HFF-Myc (cell line): ENCODE results near the gene C1QTNF6.

Source experiments
- DNase-seq: peaks from one replicate; pipeline ENCODE4 v3.0.0-alpha.2; 2011; ENCODE audit warnings: low read depth; ENCODE audit errors: extremely low read depth
- H3K4me3 ChIP-seq: replicated peaks from 2 replicates; pipeline ENCODE4 v1.5.1; 2011; ENCODE audit warnings: low read depth, mild to moderate bottlenecking, control low read depth, low read length
- TF ChIP-seq, protein P1 (sequence below): IDR thresholded peaks from 2 replicates; pipeline ENCODE4 v1.5.1; 2012; ENCODE audit warnings: mild to moderate bottlenecking, low read depth, low read length, control low read depth; ENCODE audit errors: missing control alignments

The C1QTNF6 gene

DNA sequence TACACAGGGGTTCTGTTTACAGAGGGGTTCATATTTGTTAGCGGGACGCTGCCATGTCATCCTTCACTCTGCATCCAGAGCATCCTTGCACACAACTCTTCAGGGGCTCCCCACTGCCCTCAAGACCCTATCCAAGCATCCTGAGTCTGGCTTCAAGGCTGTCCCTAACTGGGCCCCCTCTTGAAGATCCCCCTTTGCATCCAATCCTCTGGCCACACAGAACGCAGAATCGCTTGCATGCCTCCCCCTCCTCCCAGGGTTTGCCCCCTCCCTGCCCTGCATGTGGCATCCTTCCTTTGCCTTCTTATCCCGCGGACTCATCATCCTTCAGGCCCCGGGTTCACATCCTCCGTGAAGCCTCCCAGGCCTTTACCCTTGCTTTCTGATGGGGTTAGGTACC, 18.6 kb downstream of the C1QTNF6 start:
- no peak overlapping the region for H3K4me3 ChIP-seq
- no peak for DNase-seq
- TF ChIP-seq, protein P1, sequence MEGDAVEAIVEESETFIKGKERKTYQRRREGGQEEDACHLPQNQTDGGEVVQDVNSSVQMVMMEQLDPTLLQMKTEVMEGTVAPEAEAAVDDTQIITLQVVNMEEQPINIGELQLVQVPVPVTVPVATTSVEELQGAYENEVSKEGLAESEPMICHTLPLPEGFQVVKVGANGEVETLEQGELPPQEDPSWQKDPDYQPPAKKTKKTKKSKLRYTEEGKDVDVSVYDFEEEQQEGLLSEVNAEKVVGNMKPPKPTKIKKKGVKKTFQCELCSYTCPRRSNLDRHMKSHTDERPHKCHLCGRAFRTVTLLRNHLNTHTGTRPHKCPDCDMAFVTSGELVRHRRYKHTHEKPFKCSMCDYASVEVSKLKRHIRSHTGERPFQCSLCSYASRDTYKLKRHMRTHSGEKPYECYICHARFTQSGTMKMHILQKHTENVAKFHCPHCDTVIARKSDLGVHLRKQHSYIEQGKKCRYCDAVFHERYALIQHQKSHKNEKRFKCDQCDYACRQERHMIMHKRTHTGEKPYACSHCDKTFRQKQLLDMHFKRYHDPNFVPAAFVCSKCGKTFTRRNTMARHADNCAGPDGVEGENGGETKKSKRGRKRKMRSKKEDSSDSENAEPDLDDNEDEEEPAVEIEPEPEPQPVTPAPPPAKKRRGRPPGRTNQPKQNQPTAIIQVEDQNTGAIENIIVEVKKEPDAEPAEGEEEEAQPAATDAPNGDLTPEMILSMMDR, result no peak

DNA sequence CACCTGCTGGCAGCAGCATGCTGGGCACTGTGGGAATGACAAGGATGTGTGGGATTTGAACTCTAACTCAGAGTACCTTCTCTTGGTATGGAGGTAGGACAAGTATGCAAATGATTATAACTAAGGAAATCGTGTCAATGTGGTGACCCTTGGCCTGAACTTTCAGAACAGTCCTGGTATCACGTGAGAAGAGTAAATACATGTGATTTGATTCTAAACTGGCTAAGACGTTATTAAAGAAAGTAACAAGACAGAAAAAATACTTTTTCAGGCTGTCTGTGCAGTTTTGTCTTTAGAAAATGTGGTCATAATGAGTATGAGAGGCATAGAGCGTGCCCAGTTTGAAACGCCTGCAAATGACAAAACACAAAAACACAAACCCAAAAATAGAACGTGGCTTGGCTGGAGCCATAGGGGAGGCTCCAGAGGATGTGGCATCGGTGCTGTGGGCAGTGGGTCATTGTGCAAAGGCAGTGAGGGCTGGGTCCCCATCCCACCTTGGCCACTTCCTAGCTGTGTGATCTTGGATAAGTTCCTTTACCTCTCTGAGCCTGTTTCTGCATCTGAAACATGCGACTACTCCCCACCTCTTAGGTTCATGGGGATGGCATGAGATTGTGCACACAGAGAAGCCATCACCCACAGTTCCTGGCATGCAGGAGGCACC, 19.9 kb downstream of the C1QTNF6 start:
- no peak overlapping the region for H3K4me3 ChIP-seq
- TF ChIP-seq, protein P1, result no peak
- DNase-seq, result no peak

DNA sequence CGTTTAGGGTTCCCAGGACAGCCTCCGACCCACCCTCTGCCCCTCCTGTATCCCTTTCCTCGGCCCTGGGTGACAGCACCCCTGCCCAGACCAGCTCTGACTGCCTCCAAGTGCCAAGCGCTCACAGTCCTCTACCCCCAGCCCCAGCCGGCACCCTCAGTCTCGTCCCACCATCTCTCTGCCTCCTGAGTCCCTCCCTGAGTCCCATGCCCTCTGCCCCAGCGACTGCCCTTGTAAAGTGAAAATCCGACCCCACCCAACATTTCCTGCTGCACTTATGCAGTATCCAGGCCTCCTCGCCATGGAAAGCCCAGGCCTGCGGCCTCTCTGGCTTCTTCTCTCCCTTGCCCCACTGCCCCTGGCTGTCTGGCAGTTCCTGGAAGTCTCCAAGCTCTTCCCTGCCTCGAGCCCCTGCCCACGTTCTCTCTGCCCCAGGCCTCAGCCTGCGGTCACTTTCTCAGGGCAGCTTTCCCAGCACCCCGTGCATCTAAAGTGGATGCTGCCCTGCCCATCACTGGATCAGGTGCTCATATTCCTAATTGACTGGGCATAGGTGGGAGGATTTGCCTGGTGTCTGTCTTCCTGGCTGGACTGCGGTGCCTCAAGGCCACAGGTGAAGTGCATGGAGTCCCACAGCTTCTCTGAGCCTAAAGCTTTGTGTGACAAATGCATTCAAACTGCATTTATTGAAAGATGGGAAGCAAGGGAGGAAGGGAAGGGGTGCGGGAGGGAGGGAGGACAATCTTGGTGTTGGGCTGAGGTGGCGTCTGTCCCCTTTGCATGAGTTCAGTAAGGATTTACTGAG, 20.7 kb downstream of the C1QTNF6 start:
- no peak overlapping the region for H3K4me3 ChIP-seq
- DNase-seq, result no peak
- TF ChIP-seq, protein P1, result no peak

DNA sequence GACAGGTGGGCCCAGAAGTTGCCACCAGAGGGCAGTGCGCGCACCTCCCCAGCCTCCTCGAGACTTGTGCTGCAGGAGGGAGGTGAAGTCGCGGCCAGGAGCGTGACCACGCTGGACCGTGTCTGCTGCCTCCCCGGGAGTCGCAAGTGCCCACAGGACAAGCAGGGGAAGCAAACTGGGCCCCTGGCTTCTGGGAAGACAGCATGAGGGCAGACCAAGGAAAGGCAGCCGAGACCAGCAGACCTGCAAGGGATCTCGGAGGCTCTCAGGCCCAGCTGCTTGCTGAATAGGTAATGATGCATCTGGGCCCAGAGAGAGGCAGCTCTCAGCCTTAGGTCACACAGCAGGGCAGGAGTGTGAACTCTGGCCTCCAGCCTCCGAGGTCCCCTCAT, 21.4 kb downstream of the C1QTNF6 start:
- TF ChIP-seq, protein P1, result peak; percentile 93
- no peak for DNase-seq
- no peak overlapping the region for H3K4me3 ChIP-seq

DNA sequence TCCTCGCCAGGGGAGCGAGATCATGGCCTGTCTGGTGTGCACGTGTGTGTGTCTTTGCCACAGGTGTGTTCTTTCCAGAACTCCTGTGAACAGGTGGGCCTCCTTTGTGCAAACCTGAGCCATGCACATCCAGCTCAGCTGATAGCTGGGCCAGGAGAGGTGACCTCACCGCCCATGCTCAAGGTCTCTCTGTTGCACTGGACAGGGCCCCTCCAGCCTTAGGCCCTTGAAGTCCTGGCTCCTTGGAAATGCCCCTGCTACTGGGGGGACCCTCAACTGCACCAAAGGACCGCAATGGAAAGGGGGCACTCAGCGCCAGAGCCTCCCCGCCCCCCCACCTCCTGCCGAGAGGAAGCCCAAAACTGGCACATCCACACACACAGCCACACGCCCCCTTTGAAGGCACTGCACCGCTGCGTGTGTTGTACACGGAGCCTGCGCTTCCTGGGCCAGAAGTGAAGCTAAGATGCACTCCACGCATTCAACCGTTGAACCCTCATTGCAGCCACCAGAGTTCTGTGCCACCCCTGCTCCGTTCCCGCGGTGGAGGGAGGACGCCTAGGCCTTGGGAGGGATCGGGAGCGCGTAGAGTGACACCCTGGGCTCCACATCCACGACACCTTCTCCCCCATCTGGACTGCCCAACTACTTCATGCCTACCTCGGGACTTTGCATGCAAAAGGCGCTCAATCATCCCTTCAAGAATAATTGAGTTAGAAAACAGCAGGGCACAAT, 21.9 kb downstream of the C1QTNF6 start:
- TF ChIP-seq, protein P1, result no peak
- DNase-seq, result no peak
- H3K4me3 ChIP-seq, result no peak overlapping the region

DNA sequence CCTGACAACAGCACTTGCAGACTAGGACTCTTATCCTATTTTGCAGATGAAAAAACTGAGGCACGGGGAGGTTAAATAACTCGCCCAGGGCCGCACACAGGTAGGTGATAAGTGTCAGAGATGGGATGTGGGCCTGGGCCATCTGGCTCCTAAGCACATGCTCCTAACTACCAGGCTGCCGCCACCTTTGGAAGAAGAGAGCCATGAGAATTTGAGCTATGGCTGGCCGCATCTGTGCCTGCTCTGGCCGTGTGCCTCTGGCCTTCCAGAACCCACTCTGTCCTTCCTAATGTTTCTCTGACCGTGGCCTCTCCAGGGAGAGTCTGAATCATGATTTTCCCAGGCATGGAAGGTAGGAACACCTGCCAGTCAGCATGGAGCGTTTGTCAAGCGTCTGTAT, 23.0 kb downstream of the C1QTNF6 start:
- DNase-seq, result no peak
- TF ChIP-seq, protein P1, result no peak

More for the DNA sequence above, 23.0 kb downstream of the C1QTNF6 start:
- no peak overlapping the region for H3K4me3 ChIP-seq
